Stomach smooth muscle (tissue), 2 donors: ENCODE results near the gene CDRT4.

ENCODE experiments used
- H3K27ac ChIP-seq: one replicate; pipeline ENCODE4 v1.7.0; 2013; ENCODE audit warnings: mild to moderate bottlenecking, low read length, inconsistent platforms
- H3K27me3 ChIP-seq, 2 donors: one replicate each; pipeline ENCODE4 v1.7.0; 2013; ENCODE audit warnings: low read length in 2 of 2; ENCODE audit not compliant: insufficient read depth in 2 of 2, control insufficient read depth in 1 of 2
- H3K36me3 ChIP-seq, 2 donors: one replicate each; pipeline ENCODE4 v1.7.0; 2013; ENCODE audit warnings: low read length in 2 of 2; ENCODE audit not compliant: control insufficient read depth in 2 of 2, insufficient read depth in 2 of 2
- H3K4me1 ChIP-seq: one replicate; pipeline ENCODE4 v1.7.0; 2013; ENCODE audit warnings: low read length; ENCODE audit not compliant: control insufficient read depth, insufficient read depth
- H3K4me3 ChIP-seq, 2 donors: one replicate each; pipeline ENCODE4 v1.7.0; 2013; ENCODE audit warnings: low read length in 2 of 2
- H3K9ac ChIP-seq, 2 donors: one replicate each; pipeline ENCODE4 v1.7.0; 2013; ENCODE audit warnings: low read length in 2 of 2, mild to moderate bottlenecking in 1 of 2
- H3K9me3 ChIP-seq, 2 donors: one replicate each; pipeline ENCODE4 v1.7.0; 2013; ENCODE audit warnings: low read length in 2 of 2; ENCODE audit not compliant: control insufficient read depth in 2 of 2
- donor health status: healthy.
- donor health status: Pancreatic carcinoma.

Gene CDRT4

DNA sequence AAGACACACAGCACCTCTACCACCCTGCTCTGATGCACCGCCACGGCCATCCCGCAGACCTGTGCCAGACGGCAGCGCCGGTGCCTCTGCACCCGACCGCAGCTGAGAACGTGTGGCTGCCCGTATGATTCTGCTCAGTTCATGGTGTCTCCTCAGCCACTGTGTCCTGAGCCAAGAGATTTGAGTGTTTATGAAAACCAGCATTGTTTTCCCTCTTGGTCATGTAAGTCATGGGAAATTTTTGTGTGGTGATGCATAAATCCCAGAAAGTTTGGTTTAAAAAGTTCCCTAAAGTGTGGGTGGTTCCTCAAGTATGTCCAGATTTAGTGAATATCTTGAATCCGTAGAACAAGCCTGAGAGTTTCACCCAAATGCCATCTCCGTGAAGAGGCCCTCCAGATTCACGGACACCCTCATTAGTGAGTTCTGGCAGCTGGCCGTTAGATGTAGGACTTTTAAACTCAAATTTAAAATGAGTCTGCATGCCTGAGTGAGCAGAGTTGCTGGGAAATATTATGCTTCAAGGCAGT lies 57.6 kb downstream of the CDRT4 start:
- Histone ChIP-seq H3K27ac (peak overlapping the region; percentile 13), H3K9me3 (no peaks in the 10 kb centered on the region), H3K36me3 (no peaks in the 10 kb centered on the region), H3K9ac (peak overlapping the region in 1 of 2 donors; percentile 55), H3K27me3 (no peaks in the 10 kb centered on the region), H3K4me3 (peak overlapping the region in 1 of 2 donors; percentile 66), H3K4me1 (peaks cover 14% of the 10 kb centered on the region)

DNA sequence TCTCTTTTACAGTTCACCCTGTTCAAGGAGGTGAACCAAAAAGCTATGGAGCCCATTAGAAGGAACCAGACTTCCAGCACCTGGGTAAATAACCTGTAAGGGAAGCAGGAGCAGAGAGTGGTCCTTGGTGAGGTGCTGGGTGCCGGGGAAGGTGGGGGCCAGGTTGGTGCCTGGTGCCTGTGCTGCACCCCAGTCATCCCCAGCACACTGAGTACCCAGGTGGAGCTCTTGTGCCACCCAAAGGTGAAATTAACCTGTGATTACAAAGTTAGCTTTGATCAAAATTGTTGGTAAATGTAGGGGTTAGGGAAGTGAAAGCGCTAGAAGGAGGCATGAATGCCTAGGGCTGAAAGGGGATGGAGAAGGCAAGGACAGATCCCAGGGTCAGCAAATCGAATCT lies 58.6 kb downstream of the CDRT4 start:
- no peaks in the 10 kb centered on the region for H3K27me3 ChIP-seq
- peak overlapping the region; percentile 13 for H3K27ac ChIP-seq

DNA sequence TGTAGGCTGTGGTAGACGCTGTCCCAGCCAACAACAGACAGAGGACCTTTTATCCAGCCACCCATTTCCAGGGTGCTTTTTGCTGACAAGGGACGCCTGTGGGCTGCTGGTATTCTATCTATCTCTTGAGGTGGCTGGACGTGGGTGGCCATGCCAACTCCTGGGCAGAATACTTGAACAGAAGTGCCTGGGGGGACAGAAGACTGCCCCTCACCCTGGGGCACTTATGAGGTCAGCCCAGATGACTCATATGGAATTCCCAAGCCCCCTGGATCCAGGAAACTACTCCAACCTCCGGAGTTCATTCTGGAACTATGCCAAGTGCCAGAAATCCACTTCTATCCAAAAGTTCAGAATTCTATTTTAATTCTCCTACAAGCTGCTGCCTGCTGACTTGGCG lies 61.3 kb downstream of the CDRT4 start:
- H3K36me3 ChIP-seq: no peaks in the 10 kb centered on the region
- no peak overlapping the region for H3K4me3 ChIP-seq
- no peaks in the 10 kb centered on the region for H3K27me3 ChIP-seq
- no peak overlapping the region for H3K9ac ChIP-seq
- no peaks in the 10 kb centered on the region for H3K9me3 ChIP-seq
- H3K4me1 ChIP-seq: peaks cover 28% of the 10 kb centered on the region
- no peak overlapping the region for H3K27ac ChIP-seq

More for the DNA sequence above, 58.6 kb downstream of the CDRT4 start:
- peaks cover 17% of the 10 kb centered on the region for H3K4me1 ChIP-seq
- H3K9ac ChIP-seq: no peak overlapping the region
- no peak overlapping the region for H3K4me3 ChIP-seq
- no peaks in the 10 kb centered on the region for H3K9me3 ChIP-seq
- H3K36me3 ChIP-seq: no peaks in the 10 kb centered on the region

DNA sequence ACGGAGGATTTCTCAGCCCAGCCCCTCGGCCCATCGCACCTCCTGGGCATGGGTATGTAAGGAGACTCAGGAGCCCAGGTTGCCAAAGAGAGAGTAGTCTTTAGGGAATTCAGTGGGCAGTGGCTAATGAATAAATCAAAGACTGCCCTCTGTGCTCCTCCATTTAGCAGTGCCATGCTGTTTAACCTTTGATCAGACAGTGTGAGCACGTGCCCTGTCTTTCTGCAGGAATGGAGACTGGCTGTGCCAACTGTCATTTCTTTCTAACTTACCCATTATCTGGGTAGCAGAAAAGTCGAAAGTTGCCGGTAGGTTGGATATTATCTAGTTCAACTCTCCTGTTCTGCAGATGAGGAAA lies 62.4 kb downstream of the CDRT4 start:
- no peak overlapping the region for H3K9ac ChIP-seq
- no peaks in the 10 kb centered on the region for H3K36me3 ChIP-seq
- H3K27me3 ChIP-seq: no peaks in the 10 kb centered on the region
- no peaks in the 10 kb centered on the region for H3K9me3 ChIP-seq
- H3K4me3 ChIP-seq: no peak overlapping the region
- H3K27ac ChIP-seq: no peak overlapping the region
- H3K4me1 ChIP-seq: peaks cover 28% of the 10 kb centered on the region

DNA sequence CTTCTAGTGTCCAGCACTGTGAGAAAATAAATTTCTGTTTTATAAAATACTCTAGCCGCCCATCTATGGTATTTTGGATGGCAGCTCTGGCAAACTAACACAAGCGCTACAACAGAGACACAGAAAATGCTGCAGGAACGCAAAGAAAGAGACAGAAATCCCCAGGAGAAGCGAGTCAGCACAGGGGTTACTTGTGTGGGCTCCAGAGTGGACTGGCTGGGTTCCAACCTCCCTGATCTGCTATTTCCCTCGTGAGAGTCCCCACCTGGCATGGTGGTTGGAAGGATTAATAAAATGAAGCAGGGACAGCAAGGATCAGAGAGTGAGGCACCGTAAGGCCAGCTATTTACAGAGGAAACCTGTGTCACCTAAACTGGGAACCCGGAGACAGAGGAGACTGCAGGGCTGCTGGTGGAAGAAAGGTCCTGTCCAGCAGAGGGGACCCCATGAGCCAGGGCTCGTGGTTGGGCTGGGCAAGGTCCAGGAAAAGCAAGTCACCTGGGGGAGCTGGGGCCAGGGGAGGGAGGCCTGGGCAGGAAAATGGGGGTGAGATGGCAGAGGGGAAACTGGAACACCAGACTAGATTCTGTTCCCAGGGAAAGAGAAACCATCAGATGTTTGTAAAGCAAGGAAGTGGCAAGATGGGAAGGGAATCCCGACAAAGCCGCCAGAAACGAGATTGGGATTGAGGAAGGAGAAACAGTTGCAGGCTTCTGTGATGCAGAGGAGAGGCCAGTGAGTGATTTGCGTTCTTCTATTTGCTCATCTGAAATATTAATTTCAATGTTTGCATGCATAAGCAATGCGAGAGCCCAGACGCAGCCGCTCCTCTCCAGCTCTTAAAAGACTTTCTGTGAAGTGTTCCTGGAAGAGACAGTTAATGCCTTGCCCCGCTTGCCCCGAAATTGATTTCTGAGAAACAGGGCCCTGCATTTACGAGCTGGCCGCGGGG lies 63.0 kb downstream of the CDRT4 start:
- H3K9ac ChIP-seq: no peak overlapping the region
- H3K9me3 ChIP-seq: no peaks in the 10 kb centered on the region
- H3K36me3 ChIP-seq: no peaks in the 10 kb centered on the region
- peaks cover 26% of the 10 kb centered on the region for H3K4me1 ChIP-seq
- H3K27me3 ChIP-seq: no peaks in the 10 kb centered on the region
- H3K27ac ChIP-seq: no peak overlapping the region
- no peak overlapping the region for H3K4me3 ChIP-seq

DNA sequence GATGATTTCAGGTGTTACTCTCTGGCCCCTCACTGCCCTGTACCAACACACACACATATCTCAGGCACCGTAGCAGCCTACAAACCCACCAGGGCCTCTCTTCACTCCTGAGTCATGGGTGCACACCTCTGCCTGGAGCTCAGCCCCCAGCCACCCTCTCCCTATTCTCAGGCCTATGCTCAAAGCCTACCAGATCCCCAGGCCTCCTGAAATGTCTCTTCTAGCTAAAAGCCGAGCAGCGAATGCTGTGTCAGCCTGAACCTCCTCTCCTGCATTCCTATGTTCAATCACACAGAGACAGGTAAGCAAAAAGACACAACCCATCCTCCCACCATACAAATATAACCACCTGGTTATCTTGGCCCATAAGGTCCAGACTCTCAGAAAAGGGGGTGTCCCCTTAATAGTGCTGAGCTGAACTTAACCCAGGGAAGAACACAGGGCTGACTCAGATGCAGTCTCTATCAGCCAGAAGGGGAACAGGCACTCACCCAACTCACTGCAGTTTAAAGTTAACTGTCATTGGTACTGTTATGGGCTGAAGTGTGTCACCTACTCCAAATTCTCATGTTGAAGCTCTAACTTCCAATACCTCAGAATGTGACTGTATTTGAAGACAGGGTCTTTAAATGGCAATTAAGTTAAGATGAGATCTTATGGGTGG lies 64.0 kb downstream of the CDRT4 start:
- Histone ChIP-seq H3K4me1 (peaks cover 28% of the 10 kb centered on the region), H3K36me3 (no peaks in the 10 kb centered on the region), H3K27me3 (no peaks in the 10 kb centered on the region), H3K4me3 (no peak overlapping the region), H3K27ac (no peak overlapping the region), H3K9me3 (no peaks in the 10 kb centered on the region), H3K9ac (peak overlapping the region in 1 of 2 donors; percentile 13)

DNA sequence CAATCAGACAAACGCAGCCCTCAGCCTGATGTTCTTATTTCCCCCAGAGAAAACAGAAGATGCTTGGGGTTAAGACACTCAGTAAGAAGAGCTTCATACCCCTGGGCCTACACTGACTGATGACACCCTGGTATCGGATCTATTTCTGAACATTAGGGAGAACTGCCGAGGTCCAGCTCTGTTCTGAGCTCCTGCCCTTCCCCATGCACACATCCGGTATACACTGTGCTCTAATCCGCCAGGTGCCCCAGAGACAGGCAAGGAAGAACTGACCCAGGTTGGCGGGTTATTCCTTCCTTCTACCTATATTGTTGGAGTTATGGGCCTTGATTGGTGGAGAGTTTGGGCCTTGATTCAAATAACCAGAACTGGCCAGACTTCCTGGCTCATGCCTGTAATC lies 68.0 kb downstream of the CDRT4 start:
- Histone ChIP-seq H3K27me3 (no peaks in the 10 kb centered on the region), H3K4me1 (peaks cover 40% of the 10 kb centered on the region), H3K9ac (no peak overlapping the region), H3K27ac (peak overlapping the region; percentile 58), H3K36me3 (no peaks in the 10 kb centered on the region), H3K4me3 (peak overlapping the region in 1 of 2 donors; percentile 22), H3K9me3 (no peaks in the 10 kb centered on the region)

DNA sequence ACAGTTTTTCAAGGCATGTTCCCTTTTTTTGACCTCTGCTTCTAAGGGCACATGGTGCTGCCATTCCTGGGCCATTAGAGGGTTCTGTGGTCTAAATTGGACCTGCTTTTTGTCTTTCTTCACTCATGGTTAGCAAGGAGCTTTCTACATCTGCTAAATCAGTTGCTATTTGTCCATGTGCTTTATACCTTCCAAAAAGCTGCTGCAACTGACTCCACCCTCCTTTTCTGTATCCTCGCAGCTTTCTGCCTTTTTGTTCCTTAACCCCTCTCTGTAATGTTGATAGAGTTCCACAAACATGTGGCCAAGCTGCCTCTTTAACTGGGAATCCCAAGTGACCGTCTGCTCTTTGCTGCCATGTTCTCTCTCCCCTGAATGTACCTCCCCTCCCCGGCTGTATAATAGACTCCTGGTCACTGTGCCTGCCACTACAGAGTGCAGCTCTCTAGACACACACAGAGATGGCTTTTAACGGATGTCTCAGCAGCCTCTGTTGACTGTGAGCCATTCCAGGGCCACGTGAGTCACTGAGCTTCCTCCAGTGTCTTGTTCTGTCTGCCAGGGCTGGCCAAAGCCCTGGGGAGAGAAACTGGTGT lies 68.6 kb downstream of the CDRT4 start:
- Histone ChIP-seq H3K36me3 (no peaks in the 10 kb centered on the region), H3K27ac (peak overlapping the region; percentile 58), H3K9me3 (no peaks in the 10 kb centered on the region), H3K9ac (no peak overlapping the region), H3K27me3 (no peaks in the 10 kb centered on the region), H3K4me3 (peak overlapping the region in 1 of 2 donors; percentile 22), H3K4me1 (peaks cover 37% of the 10 kb centered on the region)

DNA sequence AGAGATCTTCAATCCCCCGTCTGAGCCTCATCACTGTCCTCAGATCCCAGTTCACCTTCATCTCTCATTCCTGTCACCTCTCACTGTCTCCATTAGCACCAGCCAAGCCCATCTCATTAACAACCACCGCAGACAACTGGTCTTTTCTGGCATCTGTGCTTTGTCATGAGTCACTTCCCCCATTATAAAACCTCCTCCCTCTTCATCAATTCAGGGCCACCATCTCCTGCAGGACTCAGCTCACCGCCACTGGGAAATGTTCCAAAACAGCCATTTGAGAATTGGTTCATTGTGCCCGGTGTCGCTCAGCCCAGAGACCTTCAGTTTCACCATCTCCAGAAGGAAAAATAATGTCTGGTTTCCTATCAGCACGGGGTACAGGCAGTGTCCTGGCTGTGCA lies 69.1 kb downstream of the CDRT4 start:
- Histone ChIP-seq H3K27me3 (no peaks in the 10 kb centered on the region), H3K36me3 (no peaks in the 10 kb centered on the region), H3K27ac (peak overlapping the region; percentile 58), H3K4me3 (peak overlapping the region; percentile 3 to 47), H3K9ac (no peak overlapping the region), H3K4me1 (peaks cover 32% of the 10 kb centered on the region), H3K9me3 (no peaks in the 10 kb centered on the region)

DNA sequence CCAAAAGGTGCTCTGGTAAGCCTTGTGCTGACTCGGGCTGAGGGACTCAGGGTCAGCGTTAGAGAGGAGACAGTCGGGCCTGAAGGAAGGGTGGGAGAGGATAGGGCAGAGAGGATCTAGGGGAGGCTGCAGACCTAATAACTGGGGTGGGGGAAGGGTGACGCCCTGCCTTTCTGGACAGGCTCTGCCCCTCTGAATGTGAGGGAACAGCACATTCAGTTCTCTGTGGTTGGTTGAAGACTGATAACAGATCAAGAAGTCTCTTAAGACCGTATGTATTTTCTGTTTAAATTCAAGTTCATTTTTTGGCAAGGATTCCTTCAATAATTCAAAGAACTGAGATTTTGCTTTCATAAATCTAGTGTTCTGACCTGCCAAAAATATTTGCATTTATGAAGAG lies 69.8 kb downstream of the CDRT4 start:
- Histone ChIP-seq H3K27me3 (no peaks in the 10 kb centered on the region), H3K9ac (no peak overlapping the region), H3K4me3 (no peak overlapping the region), H3K9me3 (no peaks in the 10 kb centered on the region), H3K4me1 (peaks cover 26% of the 10 kb centered on the region), H3K36me3 (no peaks in the 10 kb centered on the region), H3K27ac (no peak overlapping the region)
